ENCODE measurements around the gene PSMB10. TPM values are rescaled to one million over a fixed set of nuclear protein-coding genes. Genes with fewer than 3 reads are reported as not detected.

Gene PSMB10
- total RNA-seq, 1 donor from 2014 or later, result 17.2 TPM

- Mint-ChIP-seq H3K4me3 (no peak overlapping the region), H3K27ac (no peak overlapping the region), H3K27me3 (ENCODE audit: low read depth) (no peaks in the 10 kb centered on the region), H3K36me3 (peaks cover 10% of the 10 kb centered on the region), H3K4me1 (no peaks in the 10 kb centered on the region), H3K9me3 (no peaks in the 10 kb centered on the region)
- TF ChIP-seq, protein P1, sequence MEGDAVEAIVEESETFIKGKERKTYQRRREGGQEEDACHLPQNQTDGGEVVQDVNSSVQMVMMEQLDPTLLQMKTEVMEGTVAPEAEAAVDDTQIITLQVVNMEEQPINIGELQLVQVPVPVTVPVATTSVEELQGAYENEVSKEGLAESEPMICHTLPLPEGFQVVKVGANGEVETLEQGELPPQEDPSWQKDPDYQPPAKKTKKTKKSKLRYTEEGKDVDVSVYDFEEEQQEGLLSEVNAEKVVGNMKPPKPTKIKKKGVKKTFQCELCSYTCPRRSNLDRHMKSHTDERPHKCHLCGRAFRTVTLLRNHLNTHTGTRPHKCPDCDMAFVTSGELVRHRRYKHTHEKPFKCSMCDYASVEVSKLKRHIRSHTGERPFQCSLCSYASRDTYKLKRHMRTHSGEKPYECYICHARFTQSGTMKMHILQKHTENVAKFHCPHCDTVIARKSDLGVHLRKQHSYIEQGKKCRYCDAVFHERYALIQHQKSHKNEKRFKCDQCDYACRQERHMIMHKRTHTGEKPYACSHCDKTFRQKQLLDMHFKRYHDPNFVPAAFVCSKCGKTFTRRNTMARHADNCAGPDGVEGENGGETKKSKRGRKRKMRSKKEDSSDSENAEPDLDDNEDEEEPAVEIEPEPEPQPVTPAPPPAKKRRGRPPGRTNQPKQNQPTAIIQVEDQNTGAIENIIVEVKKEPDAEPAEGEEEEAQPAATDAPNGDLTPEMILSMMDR (IDR thresholded peaks at IDR 0.05; ENCODE audit: unreplicated experiment), result no peak
- no peak for DNase-seq (ENCODE audit: low spot score in 2 of 2, unreplicated experiment in 2 of 2)
These were observed 9.5 kb upstream of the PSMB10 start for GRCh38 chr16:67946128-67946569.

GRCh38 chr16:67945392-67945933 is 8.8 kb upstream of the PSMB10 start:
- H3K4me3 Mint-ChIP-seq, result no peak overlapping the region

GRCh38 chr16:67944690-67945391 is 8.2 kb upstream of the PSMB10 start:
- no peak overlapping the region for H3K27ac Mint-ChIP-seq
- H3K27me3 Mint-ChIP-seq (ENCODE audit: low read depth), result no peaks in the 10 kb centered on the region
- DNase-seq (ENCODE audit: low spot score in 2 of 2, unreplicated experiment in 2 of 2), result no peak
- H3K36me3 Mint-ChIP-seq, result peaks cover 10% of the 10 kb centered on the region
- no peaks in the 10 kb centered on the region for H3K9me3 Mint-ChIP-seq
- TF ChIP-seq, protein P1 (IDR thresholded peaks at IDR 0.05; ENCODE audit: unreplicated experiment), result no peak
- H3K4me1 Mint-ChIP-seq, result no peaks in the 10 kb centered on the region
- H3K4me3 Mint-ChIP-seq, result no peak overlapping the region

More at GRCh38 chr16:67945392-67945933, 8.8 kb upstream of the PSMB10 start:
- H3K27me3 Mint-ChIP-seq (ENCODE audit: low read depth), result no peaks in the 10 kb centered on the region
- no peaks in the 10 kb centered on the region for H3K9me3 Mint-ChIP-seq
- H3K27ac Mint-ChIP-seq, result no peak overlapping the region
- H3K36me3 Mint-ChIP-seq, result peaks cover 10% of the 10 kb centered on the region
- DNase-seq (ENCODE audit: low spot score in 2 of 2, unreplicated experiment in 2 of 2), result no peak
- H3K4me1 Mint-ChIP-seq, result no peaks in the 10 kb centered on the region
- TF ChIP-seq, protein P1 (IDR thresholded peaks at IDR 0.05; ENCODE audit: unreplicated experiment), result no peak

- no peaks in the 10 kb centered on the region for H3K4me1 Mint-ChIP-seq
- no peaks in the 10 kb centered on the region for H3K9me3 Mint-ChIP-seq
- no peaks in the 10 kb centered on the region for H3K27me3 Mint-ChIP-seq (ENCODE audit: low read depth)
- no peak within 1 kb of the TSS for H3K4me3 Mint-ChIP-seq
- DNase-seq (ENCODE audit: low spot score in 2 of 2, unreplicated experiment in 2 of 2), result no peak
- no peak within 1 kb of the TSS for H3K27ac Mint-ChIP-seq
- H3K36me3 Mint-ChIP-seq, result peaks cover 10% of the 10 kb centered on the region
- TF ChIP-seq, protein P1 (IDR thresholded peaks at IDR 0.05; ENCODE audit: unreplicated experiment), result no peak
These were observed 7.2 kb upstream of the PSMB10 start, which contains the start of gene LCAT for GRCh38 chr16:67943619-67944504. Gene LCAT (minus strand): TSS chr16:67944120. CDS start chr16:67944101, 19 bp downstream.

- no peak for DNase-seq (ENCODE audit: low spot score in 2 of 2, unreplicated experiment in 2 of 2)
- no peaks in the 10 kb centered on the region for H3K4me1 Mint-ChIP-seq
- no peaks in the 10 kb centered on the region for H3K27me3 Mint-ChIP-seq (ENCODE audit: low read depth)
- H3K4me3 Mint-ChIP-seq, result no peak overlapping the region
- TF ChIP-seq, protein P1 (IDR thresholded peaks at IDR 0.05; ENCODE audit: unreplicated experiment), result no peak
- H3K36me3 Mint-ChIP-seq, result peaks cover 8% of the 10 kb centered on the region
- no peaks in the 10 kb centered on the region for H3K9me3 Mint-ChIP-seq
- H3K27ac Mint-ChIP-seq, result no peak overlapping the region
These were observed 6.6 kb upstream of the PSMB10 start for GRCh38 chr16:67943256-67943618.

Measured in mesothelial cell of epicardium (in vitro differentiated cells).